Skeletal muscle cell (primary cell): Measurements from ENCODE around the gene SLC16A10.
"Not testable (repeated sequence)": the region's sequence is repeated elsewhere in the genome, so short reads cannot be mapped to it uniquely, and the experiment has no call there.

Source experiments
- DNase-seq: peaks from one replicate; pipeline ENCODE4 v3.0.0-alpha.2; 2010; ENCODE audit warnings: low read depth
- H3K4me3 ChIP-seq: 2 replicates; pipeline ENCODE4 v1.5.1; 2011; ENCODE audit warnings: low read depth, mild to moderate bottlenecking, control low read depth, low read length, moderate library complexity

Gene SLC16A10

DNA sequence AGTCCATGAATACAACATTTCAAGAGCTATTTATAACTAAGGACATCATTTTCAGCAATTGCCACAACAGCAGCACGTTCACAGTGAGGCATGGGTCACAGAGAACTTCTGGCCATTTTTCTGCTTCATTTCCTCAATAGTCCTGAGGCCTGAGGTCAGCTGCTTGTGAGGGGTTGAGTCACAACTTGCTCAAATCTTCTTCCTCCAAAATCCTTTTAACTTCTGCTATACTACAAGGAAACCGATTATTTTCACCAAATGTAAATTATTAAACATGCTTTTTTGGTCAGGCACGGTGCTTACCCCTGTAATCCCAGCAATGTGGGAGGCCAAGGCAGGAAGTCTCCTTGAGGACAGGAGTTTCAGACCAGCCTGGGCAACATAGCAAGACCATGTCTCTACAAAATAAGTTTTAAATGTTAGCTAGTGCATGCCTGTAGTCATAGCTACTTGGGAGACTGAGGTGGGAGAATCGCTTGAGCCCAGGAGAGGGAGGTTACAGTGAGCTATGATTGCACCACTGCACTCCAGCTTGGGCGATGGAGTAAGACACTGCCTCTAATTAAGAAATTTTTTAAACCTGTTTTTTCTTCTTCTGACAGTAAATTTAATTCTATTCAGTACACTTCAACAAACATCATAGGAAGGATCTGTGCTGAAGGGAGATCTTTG lies 11.1 kb upstream of the SLC16A10 start:
- no peak for DNase-seq
- no peak overlapping the region for H3K4me3 ChIP-seq

DNA sequence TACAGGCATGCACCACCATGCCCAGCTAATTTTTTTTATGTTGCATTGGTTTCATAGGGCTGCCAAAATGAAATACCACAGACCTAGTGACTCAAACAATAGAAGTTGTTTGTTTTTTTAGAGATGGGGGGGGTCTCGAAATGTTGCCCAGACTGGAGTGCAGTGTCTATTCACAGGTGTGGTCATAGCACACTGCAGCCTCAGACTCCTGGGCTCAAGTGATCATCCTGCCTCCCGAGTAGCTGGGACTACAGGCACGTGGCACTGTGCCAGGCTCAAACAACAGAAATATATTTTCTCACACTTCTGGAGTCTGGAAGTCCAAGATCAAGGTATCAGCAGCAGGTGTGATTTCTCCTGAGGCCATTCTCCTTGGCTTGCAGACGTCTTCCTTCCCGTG lies 6.6 kb upstream of the SLC16A10 start:
- H3K4me3 ChIP-seq = no peak overlapping the region
- DNase-seq = no peak

DNA sequence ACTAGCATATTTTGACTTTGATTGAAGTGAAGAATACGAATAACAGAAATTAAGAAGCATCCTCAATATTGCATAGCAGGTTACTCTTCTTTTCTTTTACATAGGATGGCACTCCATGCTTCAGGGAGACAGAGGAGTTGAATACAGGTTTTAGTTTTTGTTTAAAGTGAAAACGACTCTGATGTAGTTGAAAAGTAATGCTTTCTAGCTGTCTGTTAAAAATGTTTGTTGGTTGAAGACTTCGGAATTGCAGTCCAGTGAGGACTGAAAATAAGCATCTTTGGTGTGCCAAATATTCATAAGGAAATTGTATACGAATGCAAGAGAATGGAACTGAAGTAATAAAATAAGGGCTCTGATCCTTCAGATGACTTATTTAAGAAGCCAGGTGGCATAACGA lies 618 bp upstream of the SLC16A10 start:
- DNase-seq = no peak
- peak overlapping the region; percentile 53 for H3K4me3 ChIP-seq

- no peak for DNase-seq
- peak overlapping the region; percentile 53 for H3K4me3 ChIP-seq
Measured at GRCh38 chr6:111087871-111088667, 766 bp downstream of the SLC16A10 start.

- no peak for DNase-seq
- H3K4me3 ChIP-seq = no peak overlapping the region
Measured at GRCh38 chr6:111088668-111089003, 1.3 kb downstream of the SLC16A10 start.

DNA sequence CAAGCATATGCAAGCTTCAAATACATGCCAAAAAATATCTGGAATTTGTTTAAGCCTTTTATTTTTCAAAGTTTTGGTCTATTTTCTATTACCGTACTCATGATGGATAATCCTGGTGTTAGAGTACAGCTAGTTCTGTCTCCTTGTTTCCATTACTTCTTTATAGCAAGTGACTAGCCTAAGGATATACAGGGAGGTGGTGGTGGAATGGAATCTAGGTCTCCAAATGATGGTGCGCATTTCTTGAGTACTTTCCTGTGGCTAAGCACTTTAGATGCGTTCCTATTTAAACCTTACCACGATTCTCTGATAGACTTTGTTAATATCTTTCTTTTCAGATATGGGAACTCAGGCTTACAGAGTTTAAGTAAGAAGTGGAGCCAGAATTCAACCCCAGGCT lies 3.5 kb downstream of the SLC16A10 start:
- DNase-seq = no peak
- no peak overlapping the region for H3K4me3 ChIP-seq

DNA sequence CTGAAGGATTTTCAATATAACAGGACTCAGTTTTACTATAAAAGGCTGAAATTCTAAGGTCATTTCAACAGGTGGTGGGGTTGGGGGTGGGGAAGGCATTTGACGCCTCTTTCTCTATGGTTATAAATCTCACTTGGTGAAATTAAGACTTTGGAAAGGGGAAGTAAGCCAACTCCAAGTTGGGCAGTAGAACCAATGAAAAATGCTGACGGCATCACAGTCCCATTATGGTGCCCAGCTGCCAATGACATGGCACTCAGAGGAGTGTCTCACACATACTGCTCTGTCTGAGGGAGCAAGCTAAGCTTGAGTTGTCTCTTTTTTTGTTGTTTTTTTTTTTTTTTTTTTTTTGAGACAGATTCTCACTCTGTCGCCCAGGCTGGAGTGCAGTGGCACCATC lies 4.7 kb downstream of the SLC16A10 start:
- DNase-seq = no peak

DNA sequence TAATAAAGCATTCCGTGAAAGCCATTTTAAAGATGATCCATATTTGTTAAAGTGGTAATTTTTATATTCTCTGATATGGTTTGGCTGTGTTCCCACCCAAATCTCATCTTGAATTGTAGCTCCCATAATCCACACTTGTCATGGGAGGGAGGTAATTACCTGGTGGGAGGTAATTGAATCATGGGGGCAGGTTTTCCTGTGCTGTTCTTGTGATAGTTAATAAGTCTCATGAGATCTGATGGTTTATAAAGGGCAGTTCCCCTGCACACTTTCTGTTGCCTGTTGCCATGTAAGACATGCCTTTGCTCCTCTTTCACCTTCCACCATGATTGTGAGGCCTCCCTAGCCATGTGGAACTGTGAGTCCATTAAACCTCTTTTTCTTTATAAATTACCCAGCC lies 8.2 kb downstream of the SLC16A10 start:
- H3K4me3 ChIP-seq, DNase-seq: not testable (repeated sequence)

More for the DNA sequence above, 4.7 kb downstream of the SLC16A10 start:
- H3K4me3 ChIP-seq = no peak overlapping the region

GRCh38 chr6:111096246-111096645 lies 8.9 kb downstream of the SLC16A10 start:
- no peak overlapping the region for H3K4me3 ChIP-seq

GRCh38 chr6:111098597-111098996 lies 11.3 kb downstream of the SLC16A10 start:
- H3K4me3 ChIP-seq = no peak overlapping the region
- DNase-seq = no peak

More at GRCh38 chr6:111096246-111096645, 8.9 kb downstream of the SLC16A10 start:
- no peak for DNase-seq

DNA sequence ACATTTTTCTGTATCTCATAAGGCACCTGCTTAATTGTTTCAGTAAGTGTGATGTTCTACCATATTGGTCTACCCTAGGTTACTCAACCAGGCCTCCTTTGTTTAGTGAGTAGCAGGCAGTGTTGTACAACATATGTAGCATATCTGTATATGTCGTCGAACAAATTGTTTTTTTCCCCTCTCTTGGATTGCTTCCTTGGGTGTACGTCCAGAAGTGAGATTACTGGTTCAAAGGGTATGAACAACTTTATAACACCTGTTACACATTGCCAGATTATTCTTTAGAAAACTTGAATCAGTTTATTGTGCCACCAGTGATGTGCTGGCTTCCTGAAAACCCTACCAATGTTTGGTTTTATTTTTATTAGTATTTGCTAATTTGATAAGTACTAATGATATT lies 14.7 kb downstream of the SLC16A10 start:
- no peak for DNase-seq
- H3K4me3 ChIP-seq = no peak overlapping the region

DNA sequence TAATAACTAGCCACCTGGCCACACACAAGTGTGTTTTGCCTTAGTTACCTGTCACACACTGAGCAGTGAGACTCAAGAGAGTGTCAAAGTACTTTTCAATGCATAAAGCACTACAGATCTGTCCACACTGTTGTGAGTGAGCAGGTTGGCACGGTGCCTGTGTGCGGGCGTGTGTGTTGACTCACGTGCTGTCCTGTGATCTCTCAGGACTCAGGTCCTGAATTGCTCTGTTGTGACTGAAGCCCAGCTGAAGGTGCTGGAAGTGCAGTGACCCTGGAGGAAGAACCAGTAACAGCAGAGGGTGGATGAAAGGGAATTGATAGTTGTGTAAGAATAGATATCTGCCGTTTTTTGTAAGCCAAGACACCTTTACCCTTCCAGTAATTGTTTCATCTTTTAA lies 18.3 kb downstream of the SLC16A10 start:
- H3K4me3 ChIP-seq = no peak overlapping the region
- DNase-seq = no peak

- no peak overlapping the region for H3K4me3 ChIP-seq
- DNase-seq = no peak
Measured at GRCh38 chr6:111107589-111107988, 20.3 kb downstream of the SLC16A10 start.

GRCh38 chr6:111110036-111110435 lies 22.7 kb downstream of the SLC16A10 start:
- DNase-seq = no peak
- H3K4me3 ChIP-seq = no peak overlapping the region

DNA sequence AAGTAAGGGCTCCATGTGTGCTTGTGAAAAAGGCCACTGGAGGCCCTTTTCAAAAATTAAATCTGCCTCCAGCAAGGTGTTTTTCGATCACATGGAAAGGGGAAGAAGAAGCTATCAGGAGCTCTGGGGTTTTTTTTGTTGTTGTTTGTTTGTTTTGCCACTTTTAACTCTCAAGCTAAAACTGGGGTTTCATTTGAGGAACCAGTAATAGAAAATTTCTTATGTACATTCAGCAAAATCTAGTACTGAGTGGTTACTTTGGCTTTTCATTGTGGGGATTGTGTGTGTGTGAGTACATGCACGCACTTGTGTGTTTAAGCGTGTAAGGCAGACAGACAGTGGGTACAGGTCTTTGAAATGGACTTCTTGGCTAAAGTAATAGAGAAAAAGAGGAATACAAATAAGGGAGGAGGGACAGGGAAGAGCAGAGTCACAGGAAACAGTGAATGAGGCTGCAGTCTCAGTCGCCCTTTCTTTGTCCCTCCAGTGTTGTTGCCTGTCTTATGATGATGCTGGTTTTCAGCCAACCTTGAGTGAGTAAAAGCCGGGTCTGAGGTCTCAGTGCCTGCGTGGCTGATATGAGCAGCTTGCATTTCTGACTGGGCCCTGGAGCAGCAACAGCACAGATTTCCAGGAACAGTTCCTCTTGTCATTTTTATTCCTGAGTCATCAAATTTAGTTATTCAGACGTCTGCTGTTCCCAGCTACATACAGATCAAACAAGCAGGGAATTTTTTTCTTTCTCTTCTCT lies 26.2 kb downstream of the SLC16A10 start:
- no peak overlapping the region for H3K4me3 ChIP-seq
- peak; percentile 61 for DNase-seq

GRCh38 chr6:111114087-111114443 lies 26.8 kb downstream of the SLC16A10 start:
- DNase-seq = peak; percentile 11

DNA sequence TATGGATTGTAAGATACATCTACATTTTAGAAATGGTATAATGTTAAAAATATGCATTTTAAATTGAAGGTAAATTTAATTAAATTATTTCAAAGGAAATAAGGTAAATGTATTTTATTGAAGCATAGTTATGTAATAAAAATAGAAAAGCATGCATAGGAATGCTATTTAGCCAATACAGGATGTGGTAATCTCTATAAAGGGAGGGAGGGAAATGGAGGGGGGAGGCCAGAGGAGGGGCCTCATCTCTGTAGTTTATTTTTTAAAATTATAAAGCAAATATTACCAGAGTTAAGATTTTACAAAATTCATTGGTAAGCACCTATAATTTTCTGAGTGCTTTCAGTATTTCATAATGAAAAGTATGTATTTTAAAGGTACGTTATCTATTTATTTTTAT lies 27.2 kb downstream of the SLC16A10 start:
- no peak overlapping the region for H3K4me3 ChIP-seq
- DNase-seq = no peak

More at GRCh38 chr6:111114087-111114443, 26.8 kb downstream of the SLC16A10 start:
- no peak overlapping the region for H3K4me3 ChIP-seq

DNA sequence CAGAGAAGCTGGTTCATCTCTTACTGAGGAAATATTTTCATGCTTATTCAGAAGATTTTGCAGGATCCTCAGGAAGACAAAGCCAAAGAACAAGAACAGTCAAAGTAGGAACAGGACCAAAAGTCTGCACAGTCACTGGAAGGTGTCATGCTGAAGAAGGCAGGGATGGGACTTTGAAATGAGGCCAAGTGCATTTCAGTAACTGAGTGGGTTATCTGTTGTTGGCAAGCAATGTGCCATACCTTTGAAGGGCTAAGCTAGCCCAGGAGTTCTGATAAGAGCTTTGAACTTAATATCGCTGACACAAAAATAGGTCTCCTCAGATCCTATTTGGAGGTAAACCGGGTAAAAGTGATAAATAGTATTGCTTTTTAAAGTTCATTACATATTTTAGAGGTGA lies 31.5 kb downstream of the SLC16A10 start:
- H3K4me3 ChIP-seq = no peak overlapping the region
- DNase-seq = no peak

- DNase-seq = peak; percentile 8
- no peak overlapping the region for H3K4me3 ChIP-seq
Measured at GRCh38 chr6:111119571-111120329, 32.4 kb downstream of the SLC16A10 start.
